Stomach (tissue), 9 donors: ENCODE measurements around the gene NCOA6. TPM values are rescaled to one million over a fixed set of nuclear protein-coding genes. Genes with fewer than 3 reads are reported as not detected.

Experiments
- DNase-seq, 2 donors: peaks; one replicate each; pipeline versions ENCODE4 v3.0.0 to v3.0.0-alpha.2; 2013 to 2019
- H3K27ac ChIP-seq, 5 donors: fragments of 200-600 bp in 4 of 5; sonication (generic) in 4 of 5; one replicate each; pipeline ENCODE4 v1.5.1; 2013 to 2019; ENCODE audit warnings: mild to moderate bottlenecking in 1 of 5, moderate library complexity in 1 of 5
- H3K27me3 ChIP-seq, 3 donors: fragments of 200-600 bp; sonication (generic); one replicate each; pipeline ENCODE4 v1.5.1; 2017 to 2019; ENCODE audit warnings: mixed run types in 1 of 3
- H3K36me3 ChIP-seq, 4 donors: fragments of 200-600 bp; sonication (generic); 1 replicate in 3 of 4; 2 replicates in 1 of 4; pipeline ENCODE4 v1.5.1; 2016 to 2019
- H3K4me1 ChIP-seq, 4 donors: fragments of 200-600 bp; sonication (generic); one replicate each; pipeline ENCODE4 v1.5.1; 2016 to 2019
- H3K4me3 ChIP-seq, 4 donors: fragments of 200-600 bp; sonication (generic) in 3 of 4; one replicate each; pipeline ENCODE4 v1.5.1; 2016 to 2019; ENCODE audit warnings: mild to moderate bottlenecking in 1 of 4
- H3K9me3 ChIP-seq, 4 donors: fragments of 200-600 bp; sonication (generic); one replicate each; pipeline ENCODE4 v1.5.1; 2016 to 2019
- CTCF ChIP-seq, 7 experiments: fragments of 450-650 bp in 4 of 7; fragments of 200-600 bp in 3 of 7; sonication (generic) in 3 of 7; IDR thresholded peaks; one replicate each; pipeline ENCODE4 v1.5.1; 2016 to 2019; ENCODE audit warnings: antibody characterized with exemption in 7 of 7, control low read depth in 2 of 7, mild to moderate bottlenecking in 1 of 7
- EP300 ChIP-seq: sonication (generic); formaldehyde crosslinking; IDR thresholded peaks from one replicate; pipeline ENCODE4 v1.6.1; 2017; ENCODE audit warnings: antibody characterized with exemption
- POLR2A ChIP-seq, 4 donors: fragments of 450-650 bp; IDR thresholded peaks; one replicate each; pipeline ENCODE4 v1.6.1; 2016; ENCODE audit warnings: antibody characterized with exemption in 4 of 4, control low read depth in 2 of 4, mild to moderate bottlenecking in 1 of 4, moderate library complexity in 1 of 4
- POLR2AphosphoS5 ChIP-seq, 3 donors: sonication (generic); formaldehyde crosslinking; IDR thresholded peaks; one replicate each; pipeline ENCODE4 v1.6.1; 2016; ENCODE audit warnings: antibody characterized with exemption in 3 of 3
- WGBS, 5 donors: extraction: QIAGEN DNeasy Blood & Tissue Kit in 3 of 5; methylation state at CpG; one replicate each; pipeline versions ENCODE4 v1.1.5 to v1.1.7; 2013 to 2018; 5-methylcytosine and 5-hydroxymethylcytosine counted together
- intact Hi-C: fragments of 100-400 bp; cut with DNase I; formaldehyde crosslinking; loops from one replicate; pipeline ENCODE4 v1.15.1; 2023; ENCODE audit warnings: low total_unique reads
- polyA plus RNA-seq, 3 donors: library from polyadenylated mRNA; stranded (reverse); fragments of 200-250 nt; gene quantifications; one replicate each; pipeline ENCODE4 v1.2.3, GENCODE V29; 2013
- total RNA-seq, 5 donors: library from RNA; depleted of rRNA; stranded (reverse); fragments of >200 nt; gene quantifications; one replicate each; pipeline versions ENCODE4 v1.1.0 to v1.2.3, GENCODE V29; 2014 to 2016
- donor health status: healthy with polysubstance abuse.
- donor health status: Bipolar disorder and iron deficiency.
- donor health status: healthy.

NCOA6 gene
- total and polyA plus RNA-seq, 8 donors: 9.7 to 63.8 (median 20.7) TPM

GRCh38 chr20:34843421-34843820 lies 18.0 kb upstream of the NCOA6 start:
- intact Hi-C loops: no loop called here
- DNase-seq: no peak
- no peak overlapping the region for H3K27ac ChIP-seq
- no peaks in the 10 kb centered on the region for H3K4me1 ChIP-seq
- 86 to 98% (median 93%) methylated on average over 2 of the region's 2 CpGs for WGBS, 5 donors
- TF ChIP-seq POLR2AphosphoS5 (IDR thresholded peaks at IDR 0.05): no peak
- no peak for TF ChIP-seq CTCF (IDR thresholded peaks at IDR 0.05)
- no peak for TF ChIP-seq POLR2A (IDR thresholded peaks at IDR 0.05)
- no peak for TF ChIP-seq EP300
- H3K36me3 ChIP-seq: peaks cover 0 to 37% (median 23%) of the 10 kb centered on the region in 4 donors
- no peaks in the 10 kb centered on the region for H3K27me3 ChIP-seq
- no peak overlapping the region for H3K4me3 ChIP-seq
- no peaks in the 10 kb centered on the region for H3K9me3 ChIP-seq

GRCh38 chr20:34842143-34842542 lies 16.7 kb upstream of the NCOA6 start:
- TF ChIP-seq EP300 (no peak), POLR2AphosphoS5 (IDR thresholded peaks at IDR 0.05) (no peak), POLR2A (IDR thresholded peaks at IDR 0.05) (no peak), CTCF (IDR thresholded peaks at IDR 0.05) (no peak)
- H3K27me3 ChIP-seq: no peaks in the 10 kb centered on the region
- WGBS, 5 donors: 39 to 64% (median 60%) methylated on average over 2 of the region's 2 CpGs
- intact Hi-C loops: no loop called here
- H3K4me3 ChIP-seq: no peak overlapping the region
- no peaks in the 10 kb centered on the region for H3K4me1 ChIP-seq
- peaks cover 0 to 24% (median 12%) of the 10 kb centered on the region in 4 donors for H3K36me3 ChIP-seq
- no peak for DNase-seq
- H3K27ac ChIP-seq: no peak overlapping the region
- H3K9me3 ChIP-seq: no peaks in the 10 kb centered on the region

- Histone ChIP-seq H3K4me3 (no peak overlapping the region), H3K36me3 (no peaks in the 10 kb centered on the region), H3K9me3 (no peaks in the 10 kb centered on the region), H3K27ac (no peak overlapping the region), H3K4me1 (peaks cover 0 to 5% (median 1%) of the 10 kb centered on the region in 4 donors), H3K27me3 (peaks cover 0 to 8% (median 0%) of the 10 kb centered on the region in 3 donors)
- intact Hi-C loops: no loop called here
- TF ChIP-seq POLR2AphosphoS5 (IDR thresholded peaks at IDR 0.05) (no peak), CTCF (IDR thresholded peaks at IDR 0.05) (peak in 4 of 7 experiments; percentile 20 to 52 (median 39))
- peak in 1 of 2 donors; percentile 47 for DNase-seq
- WGBS, 5 donors: 27 to 43% (median 38%) methylated on average over 6 of the region's 6 CpGs
These were observed 9.0 kb upstream of the NCOA6 start for GRCh38 chr20:34834459-34834893.

- intact Hi-C loops: no loop called here
- H3K27me3 ChIP-seq: peaks cover 0 to 8% (median 0%) of the 10 kb centered on the region in 3 donors
- DNase-seq: no peak
- H3K4me3 ChIP-seq: no peak overlapping the region
- H3K4me1 ChIP-seq: peaks cover 0 to 5% (median 1%) of the 10 kb centered on the region in 4 donors
- 69 to 81% (median 74%) methylated on average over 5 of the region's 5 CpGs for WGBS, 5 donors
- TF ChIP-seq EP300 (no peak), POLR2A (IDR thresholded peaks at IDR 0.05) (no peak), POLR2AphosphoS5 (IDR thresholded peaks at IDR 0.05) (no peak), CTCF (IDR thresholded peaks at IDR 0.05) (no peak)
- H3K9me3 ChIP-seq: no peaks in the 10 kb centered on the region
- no peaks in the 10 kb centered on the region for H3K36me3 ChIP-seq
- H3K27ac ChIP-seq: no peak overlapping the region
These were observed 6.5 kb upstream of the NCOA6 start for GRCh38 chr20:34831936-34832335.
